OCI-LY1 (cell line): ENCODE results near the gene CTBP2.

ENCODE experiments used
- CTCF ChIP-seq: fragments of 200-600 bp; sonication (generic), shearing (Covaris generic); IDR thresholded peaks from 2 replicates; pipeline ENCODE4 v1.5.1; 2017; ENCODE audit warnings: mild to moderate bottlenecking, antibody characterized with exemption, low read length, moderate library complexity, mixed read lengths
- EZH2 ChIP-seq: fragments of 200-600 bp; sonication (generic), shearing (Covaris generic); IDR thresholded peaks from 2 replicates; pipeline ENCODE4 v1.8.0; 2017; ENCODE audit warnings: borderline replicate concordance, mixed run types, mild to moderate bottlenecking, antibody characterized with exemption, low read length, moderate library complexity, mixed read lengths

- TF ChIP-seq EZH2, result no peak
- no peak for TF ChIP-seq CTCF
Measured at GRCh38 chr10:125130916-125131315, 29.4 kb downstream of the CTBP2 start.
